NCI-H526 (cell line): ENCODE data around the gene PARD6B.
"Not testable (repeated sequence)": the region's sequence is repeated elsewhere in the genome, so short reads cannot be mapped to it uniquely, and the experiment has no call there.

Experiments
- DNase-seq, 2 experiments: peaks; one replicate each; lab custom pipeline; 2025; lab: John Stamatoyannopoulos, UW

The PARD6B gene

DNA sequence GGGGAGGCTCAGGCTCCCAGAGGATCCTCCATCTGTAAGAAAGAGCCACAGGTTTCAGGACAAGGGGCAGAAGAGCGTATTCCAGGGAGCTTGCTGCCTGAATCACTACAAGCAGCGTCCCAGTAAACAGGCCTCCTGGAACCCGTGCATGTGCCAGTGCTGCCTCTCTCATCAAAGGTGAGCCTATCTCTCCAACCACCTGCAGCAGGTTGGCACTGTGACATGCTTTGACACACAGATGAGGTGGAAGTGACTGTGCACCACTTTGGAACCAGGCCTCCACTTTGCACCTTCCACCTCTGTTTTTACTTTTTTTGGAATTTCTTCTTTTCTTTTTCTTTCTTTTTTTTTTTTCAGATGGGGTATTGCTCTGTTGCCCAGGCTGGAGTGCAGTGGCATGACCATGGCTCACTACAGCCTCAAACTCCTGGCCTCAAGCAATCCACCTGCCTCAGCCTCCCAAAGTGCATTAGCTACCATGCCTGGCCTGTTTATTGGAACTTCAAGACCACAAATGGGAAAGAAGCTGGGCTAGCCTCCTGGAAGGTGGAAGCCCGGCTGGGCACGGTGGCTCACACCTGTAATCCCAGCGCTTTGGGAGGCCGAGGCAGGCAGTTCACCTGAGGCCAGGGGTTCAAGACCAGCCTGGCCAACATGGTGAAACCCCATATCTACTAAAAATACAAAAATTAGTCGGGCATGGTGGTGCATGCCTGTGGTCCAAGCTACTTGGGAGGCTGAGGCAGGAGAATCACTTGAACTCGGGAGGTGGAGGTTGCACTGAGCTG lies 27.5 kb upstream of the PARD6B start:
- not testable (repeated sequence) for DNase-seq

DNA sequence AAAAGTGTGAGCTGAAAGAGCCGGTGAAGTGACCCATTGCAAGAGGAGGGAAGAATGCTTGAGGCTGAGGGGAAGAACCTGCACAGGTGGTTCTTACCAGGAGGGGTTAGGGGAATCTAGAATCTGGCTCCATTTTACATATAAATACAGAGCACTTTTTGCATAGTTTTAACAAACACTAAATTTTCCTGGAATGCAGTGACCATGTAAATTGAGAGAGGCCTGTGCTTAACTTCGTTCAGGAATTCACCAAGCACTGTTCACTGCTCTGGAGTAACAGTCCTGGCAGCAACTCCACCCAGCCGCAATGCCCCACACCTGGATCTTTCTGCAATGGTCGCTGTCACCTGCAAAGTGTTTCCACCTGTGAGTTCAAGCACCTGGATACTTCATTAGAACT lies 26.9 kb upstream of the PARD6B start:
- DNase-seq = no peak

DNA sequence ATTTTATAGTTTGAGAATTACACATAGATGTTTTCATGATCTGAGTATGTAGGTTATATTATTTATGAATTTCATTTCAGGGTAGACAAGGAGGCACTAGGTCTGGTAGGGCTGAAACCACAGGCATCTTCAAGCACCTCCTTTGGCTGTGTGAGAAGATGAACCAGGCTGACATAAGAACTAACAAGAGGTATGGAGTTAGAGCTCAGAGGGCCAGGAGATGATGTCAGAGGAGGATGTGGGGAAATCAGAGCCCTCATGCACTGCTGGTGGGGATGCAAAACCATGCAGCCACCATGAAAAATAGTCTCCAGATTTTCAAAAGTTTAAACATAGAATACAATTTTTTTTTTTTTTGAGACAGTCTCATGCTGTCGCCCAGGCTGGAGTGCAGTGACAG lies 26.4 kb upstream of the PARD6B start:
- DNase-seq = no peak

DNA sequence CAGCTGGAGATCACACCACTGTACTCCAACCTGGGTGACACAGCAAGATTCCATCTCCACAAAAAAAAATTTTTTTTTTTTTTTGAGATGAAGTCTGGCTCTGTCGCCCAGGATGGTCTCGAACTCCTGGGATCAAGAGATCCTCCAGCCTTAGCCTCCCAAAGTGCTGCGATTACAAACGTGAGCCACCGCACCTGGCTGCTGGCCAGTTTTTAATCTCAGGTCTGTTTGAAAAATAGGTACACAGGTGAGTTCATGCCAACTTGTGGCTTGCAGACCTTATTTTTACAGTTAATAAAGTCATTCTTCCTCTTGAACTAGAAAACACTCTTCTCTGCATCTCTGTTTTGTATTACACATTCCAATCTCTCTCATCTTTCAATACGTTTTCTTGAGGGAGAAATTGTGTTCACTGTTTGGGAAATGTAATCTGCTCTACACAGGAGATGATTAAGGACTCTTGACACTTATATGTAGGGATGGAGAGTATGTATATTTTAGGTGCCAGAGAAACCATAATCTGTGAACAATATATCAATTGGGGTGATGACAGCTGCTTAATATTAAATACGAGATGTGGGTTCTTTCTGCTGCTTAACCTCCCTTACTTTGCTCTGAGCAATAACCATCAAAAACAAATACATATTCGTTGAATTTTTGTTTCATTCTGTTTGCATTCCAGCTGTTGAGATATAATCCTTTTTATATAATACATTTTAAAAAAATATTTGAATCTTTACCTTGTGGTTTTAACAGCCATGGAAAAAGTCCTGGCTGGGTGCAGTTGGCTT lies 22.3 kb upstream of the PARD6B start:
- DNase-seq = no peak

DNA sequence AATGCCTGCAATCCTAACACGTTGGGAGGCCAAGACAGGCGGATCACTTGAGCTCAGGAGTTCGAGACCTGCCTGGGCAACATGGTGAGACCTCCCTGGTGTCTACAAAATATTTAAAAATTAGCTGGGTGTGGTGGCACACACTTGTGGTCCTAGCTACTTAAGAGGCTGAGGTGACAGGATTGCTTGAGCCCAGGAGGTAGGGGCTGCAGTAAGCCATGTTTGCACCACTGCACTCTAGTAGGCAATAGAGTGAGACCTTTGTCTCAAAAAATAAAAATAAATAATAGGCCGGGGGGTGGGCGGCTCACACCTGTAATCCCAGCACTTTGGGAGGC lies 21.8 kb upstream of the PARD6B start:
- no peak for DNase-seq

DNA sequence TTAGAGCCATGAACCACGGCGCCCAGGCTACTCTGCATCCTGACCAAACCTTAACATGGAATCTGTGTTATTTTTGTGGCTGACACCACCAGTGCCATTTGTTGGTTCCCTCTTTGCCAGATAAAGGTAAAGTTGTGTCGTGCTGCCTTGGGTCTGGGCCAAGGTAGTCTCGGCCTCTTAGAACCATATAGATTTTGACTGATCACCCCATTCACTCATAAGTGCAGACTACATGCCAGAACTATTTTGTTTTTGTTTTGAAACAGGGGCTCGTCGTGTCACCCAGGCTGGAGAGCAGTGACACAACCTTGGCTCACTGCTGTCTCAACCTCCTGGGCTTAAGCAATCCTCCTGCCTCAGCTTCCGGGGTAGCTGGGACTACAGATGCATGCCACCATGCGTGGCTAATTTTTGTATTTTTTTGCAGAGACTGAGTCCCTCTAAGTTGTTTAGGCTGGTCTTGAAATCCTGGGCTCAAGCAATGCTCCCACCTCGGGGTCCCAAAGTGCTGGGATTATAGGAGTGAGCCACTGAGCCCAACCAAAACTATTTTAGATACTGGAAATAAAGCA lies 20.8 kb upstream of the PARD6B start:
- no peak for DNase-seq

DNA sequence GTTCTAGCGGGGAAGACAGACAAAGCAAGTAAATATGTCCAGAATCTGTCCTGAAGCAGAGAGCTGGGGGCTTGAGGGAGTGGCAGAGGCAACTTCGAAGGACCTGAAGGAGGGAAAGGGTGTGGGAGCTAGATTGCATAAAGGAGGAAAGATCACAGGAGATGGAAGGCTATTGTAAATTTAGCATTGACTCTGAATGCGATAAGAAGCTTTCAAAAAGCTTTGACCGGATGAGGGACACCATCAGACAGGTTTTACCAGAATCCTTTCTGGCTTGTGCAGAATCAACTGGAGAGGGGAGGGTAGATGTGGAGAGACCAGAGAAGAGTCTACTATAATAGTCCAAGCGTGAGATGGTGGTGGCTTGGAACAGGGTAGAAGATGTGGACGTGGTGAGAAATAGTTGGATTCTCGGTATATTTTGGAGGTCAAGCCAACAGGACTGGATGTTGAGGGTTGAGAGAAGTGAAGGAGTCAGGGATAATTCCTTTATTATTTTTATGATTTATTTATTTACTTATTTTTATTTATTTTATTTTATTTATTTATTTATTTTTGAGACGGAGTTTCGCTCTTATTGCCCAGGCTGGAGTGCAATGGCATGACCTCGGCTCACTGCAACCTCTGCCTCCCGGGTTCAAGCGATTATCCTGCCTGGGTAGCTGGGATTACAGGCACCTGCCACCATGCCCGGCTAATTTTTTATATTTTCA lies 20.1 kb upstream of the PARD6B start:
- no peak for DNase-seq

DNA sequence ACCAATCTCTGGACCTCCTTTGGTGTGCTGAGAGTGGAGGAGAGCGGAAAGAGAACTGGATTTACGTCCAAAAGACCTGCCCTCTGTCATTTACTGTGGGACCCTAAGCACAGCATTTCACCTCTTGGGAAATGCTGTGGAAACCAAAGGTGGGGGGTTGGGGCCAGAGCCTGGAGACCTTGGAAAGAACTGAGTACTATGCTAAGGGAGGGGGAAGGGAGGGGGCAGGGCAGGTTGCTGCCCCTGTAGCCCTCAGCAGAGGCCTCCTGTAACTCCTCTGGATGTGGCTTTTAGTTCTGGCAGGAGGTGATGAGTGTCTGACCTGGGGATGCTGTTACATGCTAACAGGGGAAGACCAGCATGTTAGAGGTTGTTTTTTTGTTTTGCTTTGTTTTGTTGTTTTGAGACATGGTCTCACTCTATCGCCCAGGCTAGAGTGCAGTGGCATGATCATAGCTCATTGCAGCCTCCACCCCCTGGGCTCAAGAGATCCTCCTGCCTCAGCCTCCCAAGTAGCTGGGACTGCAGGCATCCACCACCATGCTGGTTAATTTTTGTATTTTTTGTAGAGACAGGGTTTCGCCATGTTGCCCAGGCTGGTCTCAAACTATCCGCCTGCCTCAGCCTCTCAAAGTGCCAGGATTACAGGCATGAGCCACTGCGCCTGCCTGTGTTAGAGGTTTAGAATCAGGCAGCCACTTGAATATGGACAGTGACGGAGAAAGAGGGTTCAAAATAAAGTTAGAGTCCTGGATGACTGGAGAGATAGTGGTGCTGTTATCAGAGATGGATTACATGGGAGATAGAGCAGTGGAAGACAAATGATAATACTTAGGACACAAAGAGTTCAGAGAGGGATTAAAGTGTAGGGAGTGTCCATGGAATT lies 18.4 kb upstream of the PARD6B start:
- no peak for DNase-seq

DNA sequence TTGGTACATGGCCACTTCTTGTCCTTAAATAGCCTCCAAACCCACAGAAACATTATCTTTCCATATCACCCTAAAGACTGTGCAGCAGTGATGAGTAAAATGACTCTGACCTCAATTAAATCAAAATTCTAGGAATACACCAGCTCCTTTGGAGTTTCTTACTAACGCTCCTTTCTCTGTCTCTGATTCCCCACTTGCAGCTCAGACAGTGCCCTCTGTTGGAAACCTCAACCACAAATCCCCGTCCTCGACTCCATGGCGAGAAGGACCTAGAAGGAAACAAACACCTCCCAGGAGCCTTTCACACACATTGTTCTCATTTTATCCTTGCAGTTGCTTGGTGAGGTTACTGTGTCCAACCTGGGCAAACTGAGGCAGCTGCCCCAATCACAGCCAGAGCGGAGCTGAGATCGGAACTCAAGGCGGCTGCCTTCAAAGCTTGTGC lies 17.7 kb upstream of the PARD6B start:
- DNase-seq = peak in 1 of 2 experiments; percentile 26

DNA sequence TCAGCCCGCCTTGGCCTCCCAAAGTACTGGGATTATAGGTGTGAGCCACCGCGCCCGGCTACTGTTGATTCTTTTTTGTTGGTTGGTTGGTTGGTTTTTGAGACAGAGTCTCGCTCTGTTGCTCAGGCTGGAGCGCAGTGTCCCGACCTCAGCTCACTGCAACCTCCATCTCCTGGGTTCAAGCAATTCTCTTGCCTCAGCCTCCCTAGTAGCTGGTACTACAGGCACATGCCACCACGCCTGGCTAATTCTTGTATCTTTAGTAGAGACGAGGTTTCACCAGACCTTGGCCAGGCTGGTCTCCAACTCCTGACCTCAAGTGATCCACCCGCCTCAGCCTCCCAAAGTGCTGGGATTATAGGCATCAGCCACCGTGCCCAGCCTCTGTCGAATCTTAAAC lies 17.0 kb upstream of the PARD6B start:
- not testable (repeated sequence) for DNase-seq

DNA sequence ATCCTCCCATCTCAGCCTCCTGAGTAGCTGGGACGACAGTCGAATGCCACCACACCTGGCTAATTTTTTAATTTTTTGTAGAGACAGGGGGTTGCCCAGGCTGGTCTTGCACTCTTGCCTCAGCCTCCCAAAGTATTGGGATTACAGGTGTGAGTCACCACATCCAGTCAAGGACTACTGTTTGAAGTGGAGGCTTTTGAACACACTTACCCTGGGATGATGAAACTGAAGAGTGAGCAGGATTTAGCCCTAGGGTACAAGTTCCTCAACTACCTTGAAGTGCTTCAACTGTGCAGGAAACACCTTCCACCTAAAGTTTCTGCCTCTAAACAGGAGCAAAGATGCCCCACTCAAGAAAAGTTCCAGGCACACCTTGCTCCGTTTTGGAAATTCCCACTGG lies 15.7 kb upstream of the PARD6B start:
- no peak for DNase-seq

DNA sequence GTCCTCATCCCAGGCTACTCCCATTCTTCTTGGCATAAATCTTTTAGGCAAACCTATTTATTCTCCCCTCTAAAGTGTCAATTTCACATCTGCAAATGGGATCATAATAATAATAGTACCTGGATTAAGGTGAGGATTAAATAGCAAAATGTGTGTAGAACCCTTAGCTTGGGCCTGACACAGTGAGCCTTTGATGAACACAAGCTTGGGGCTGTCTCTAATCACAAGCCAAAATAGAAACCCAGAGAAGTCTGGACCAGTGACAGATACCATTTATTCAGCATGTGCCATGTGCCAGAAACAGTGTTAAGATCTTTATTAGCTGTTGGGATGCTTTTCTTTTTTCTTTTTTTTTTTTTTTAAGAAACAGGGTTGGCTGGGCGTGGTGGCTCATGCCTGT lies 14.9 kb upstream of the PARD6B start:
- DNase-seq = no peak

DNA sequence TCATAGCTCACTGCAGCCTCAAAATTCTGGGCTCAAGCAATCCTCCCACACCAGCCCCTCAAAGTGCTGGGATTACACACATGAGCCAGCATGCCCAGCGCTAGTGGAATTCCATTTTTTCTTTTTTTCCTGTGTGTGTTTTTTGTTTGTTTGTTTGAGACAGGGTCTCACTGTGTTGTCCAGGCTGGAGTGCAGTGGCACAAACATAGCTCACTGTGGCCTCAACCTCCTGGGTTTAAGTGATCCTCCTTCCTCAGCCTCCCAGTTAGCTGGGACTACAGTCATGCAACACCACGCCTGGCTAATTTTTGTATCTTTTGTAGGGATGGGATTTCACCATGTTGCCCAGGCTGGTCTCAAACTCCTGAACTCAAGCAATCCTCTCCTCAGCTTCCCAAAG lies 14.1 kb upstream of the PARD6B start:
- no peak for DNase-seq

DNA sequence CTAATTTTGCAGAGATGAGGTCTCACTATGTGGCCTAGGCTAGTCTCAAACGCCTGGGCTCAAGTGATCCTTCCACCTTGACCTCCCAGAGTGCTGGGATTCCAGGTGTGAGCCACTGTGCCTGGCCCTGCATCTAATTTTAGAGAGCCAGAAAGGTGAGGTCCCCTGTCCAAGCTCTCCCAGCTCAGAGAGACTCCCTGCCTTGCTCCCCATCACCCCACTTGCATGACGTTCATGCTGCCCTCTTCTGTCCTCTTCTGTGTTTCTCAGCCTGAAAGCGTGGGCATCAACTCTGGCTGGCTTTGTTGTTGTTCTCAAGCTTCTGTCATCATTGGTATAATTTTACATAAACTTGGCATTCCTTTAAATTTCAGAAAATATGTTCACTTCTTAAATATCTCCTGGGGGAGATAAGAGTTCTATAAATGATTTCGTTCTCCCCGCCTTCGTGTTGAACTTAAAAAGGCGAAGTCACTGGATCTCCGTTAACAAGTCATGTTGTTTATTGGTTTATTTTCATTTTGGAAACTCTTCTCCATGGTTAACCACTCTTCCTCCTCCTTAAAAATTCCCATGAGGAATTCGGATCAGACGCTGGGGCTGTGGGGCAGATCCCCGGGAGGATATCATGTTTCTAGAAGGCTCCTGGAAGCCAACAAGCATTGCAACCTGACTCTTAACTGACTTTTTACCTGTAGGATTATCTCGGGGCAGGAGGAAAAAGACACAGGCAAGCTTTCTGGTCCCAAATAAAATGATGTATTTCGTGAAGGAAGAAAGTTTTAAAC lies 13.2 kb upstream of the PARD6B start:
- no peak for DNase-seq

DNA sequence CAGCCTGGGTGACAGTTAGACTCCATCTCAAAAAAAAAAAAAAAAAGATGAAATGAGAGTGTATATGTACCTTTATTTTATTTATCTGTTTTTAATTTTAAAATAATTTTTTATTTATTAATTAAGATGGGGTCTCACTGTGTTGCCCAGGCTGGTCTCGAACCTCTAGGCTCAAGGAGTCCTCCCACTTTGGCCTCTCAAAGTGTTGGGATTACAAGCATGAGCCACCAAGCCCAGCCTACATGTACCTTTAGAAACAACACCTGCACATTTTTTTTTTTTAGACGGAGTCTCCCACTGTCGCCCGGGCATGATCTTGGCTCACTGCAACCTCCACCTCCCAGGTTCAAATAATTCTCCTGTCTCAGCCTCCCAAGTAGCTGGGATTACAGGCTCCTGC lies 12.1 kb upstream of the PARD6B start:
- no peak for DNase-seq

DNA sequence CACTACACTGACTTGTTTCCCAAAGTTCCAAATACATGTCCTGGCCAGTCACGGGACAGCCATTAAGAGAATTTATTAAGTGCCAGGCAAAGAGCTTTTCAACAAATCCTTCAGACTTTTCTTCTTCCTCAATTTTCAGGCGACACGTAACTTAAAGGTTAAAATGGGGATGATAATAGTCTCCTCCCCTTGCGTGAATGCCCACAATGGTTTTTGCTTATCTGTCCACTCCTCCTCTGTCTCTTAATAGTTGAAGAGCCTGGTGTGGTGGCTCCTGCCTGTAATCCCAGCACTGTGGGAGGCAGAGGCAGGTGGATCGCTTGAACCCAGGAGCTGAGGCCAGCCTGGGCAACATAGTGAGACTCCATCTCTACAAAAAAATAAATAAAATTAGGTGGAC lies 11.4 kb upstream of the PARD6B start:
- DNase-seq = no peak

DNA sequence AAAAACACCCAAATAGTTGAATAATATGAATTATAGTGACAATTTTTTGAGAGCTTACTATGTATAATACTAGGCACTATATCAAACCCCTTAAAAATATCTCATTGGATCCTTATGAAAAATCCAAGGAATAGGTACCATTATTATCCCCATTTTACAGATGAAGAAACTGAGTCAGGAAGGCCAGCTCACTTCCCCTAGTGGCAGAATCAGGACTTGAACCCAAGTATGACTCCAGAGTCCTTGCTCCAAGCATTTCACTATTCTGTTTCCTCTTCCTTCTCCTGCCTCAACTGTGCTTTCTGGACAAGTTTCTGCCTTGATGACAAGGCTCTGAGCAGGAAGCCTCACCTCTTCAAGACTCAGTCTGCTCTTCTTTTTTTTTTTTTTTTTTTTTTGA lies 10.8 kb upstream of the PARD6B start:
- no peak for DNase-seq

DNA sequence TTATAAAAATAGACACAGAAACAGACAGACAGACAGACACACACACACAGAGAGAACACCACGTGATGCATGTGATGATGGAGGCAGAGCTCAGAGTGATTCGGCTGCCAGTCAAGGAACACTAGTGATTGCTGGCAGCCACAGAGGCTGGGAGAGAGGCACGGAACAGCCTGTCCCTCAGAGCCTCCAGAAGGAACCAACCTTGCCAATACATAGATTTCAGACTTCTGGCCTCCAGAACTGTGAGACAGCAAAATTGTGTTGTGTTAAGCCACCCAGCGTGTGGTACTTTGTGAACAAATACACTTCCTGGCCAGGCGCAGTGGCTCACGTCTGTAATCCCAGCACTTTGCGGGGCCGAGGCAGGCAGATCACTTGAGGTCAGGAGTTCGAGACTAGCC lies 9.5 kb upstream of the PARD6B start:
- DNase-seq = no peak

DNA sequence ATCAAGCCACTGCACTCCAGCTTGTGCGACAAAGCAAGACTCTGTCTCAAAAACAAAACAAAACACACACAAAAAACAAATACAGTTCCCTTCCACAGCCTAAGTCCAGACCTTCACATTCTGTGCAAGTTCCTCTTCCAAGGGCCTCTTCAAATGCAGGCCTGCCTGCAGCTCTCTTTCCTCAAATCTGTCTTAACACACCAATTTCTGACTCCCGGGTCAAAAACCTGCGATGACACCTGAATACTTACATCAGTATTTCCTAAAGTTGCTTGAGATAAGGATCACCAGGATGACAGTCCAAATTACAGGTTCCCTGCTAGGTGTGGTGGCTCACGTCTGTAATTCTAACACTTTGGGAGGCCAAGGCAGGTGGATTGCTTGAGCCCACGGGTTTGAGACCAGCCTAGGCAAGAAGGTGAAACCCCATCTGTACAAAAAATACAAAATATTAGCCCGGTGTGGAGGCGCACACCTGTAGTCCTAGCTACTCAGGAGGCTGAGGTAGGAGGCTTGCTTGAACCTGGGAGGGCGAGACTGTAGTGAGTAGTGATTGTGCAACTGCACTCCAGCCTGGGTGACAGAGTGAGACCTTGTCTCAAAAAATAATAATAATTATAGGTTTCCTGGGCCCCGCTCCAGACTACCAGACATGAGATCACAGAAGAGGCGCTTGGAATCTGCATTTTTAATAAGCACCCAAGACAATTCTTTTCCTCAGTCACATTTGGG lies 8.8 kb upstream of the PARD6B start:
- DNase-seq = no peak

DNA sequence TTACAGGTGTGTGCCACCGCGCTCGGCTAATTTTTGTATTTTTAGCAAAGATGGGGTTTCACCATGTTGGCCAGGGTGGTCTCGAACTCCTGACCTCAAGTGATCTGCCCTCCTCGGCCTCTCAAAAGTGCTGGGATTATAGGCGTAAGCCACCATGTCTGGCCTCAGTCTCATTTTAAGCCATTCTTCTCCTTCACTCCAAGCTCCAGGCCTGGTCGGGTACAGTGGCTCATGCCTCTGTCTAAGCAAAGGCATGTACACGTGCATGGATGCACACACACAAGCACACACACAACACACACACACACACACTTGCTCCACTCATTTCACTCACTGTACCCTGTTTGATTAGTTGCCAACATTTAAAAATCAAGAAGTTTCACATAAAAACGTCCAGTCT lies 7.7 kb upstream of the PARD6B start:
- DNase-seq = no peak
